ENCODE measurements around the gene CYP8B1. TPM values are rescaled to one million over a fixed set of nuclear protein-coding genes. Genes with fewer than 3 reads are reported as not detected.

Gene CYP8B1
- total and polyA plus RNA-seq, 2 experiments from 2014 or later, result not detected

Other genes starting within 250 kb of the CYP8B1 start
- 2.8 and 2.9 TPM in 2 replicates for gene ZBTB47, start 222.2 kb downstream of the CYP8B1 start, total RNA-seq (2014; rRNA removed; shearing (Covaris generic))
- gene ZBTB47, start 222.2 kb downstream of the CYP8B1 start, polyA plus RNA-seq (2016; fragmentation: Nextera tagmentation; extraction: Ambion mirVana), result 0.48 and 0.63 TPM in 2 replicates
- not detected in 2 replicates for gene KLHL40, start 190.3 kb downstream of the CYP8B1 start, total RNA-seq (2014; rRNA removed; shearing (Covaris generic))
- not detected in 2 replicates for gene KLHL40, start 190.3 kb downstream of the CYP8B1 start, polyA plus RNA-seq (2016; fragmentation: Nextera tagmentation; extraction: Ambion mirVana)
- gene HHATL, start 173.1 kb downstream of the CYP8B1 start, total RNA-seq (2014; rRNA removed; shearing (Covaris generic)), result not detected in 2 replicates
- not detected in 2 replicates for gene HHATL, start 173.1 kb downstream of the CYP8B1 start, polyA plus RNA-seq (2016; fragmentation: Nextera tagmentation; extraction: Ambion mirVana)
- gene CCDC13, start 102.6 kb downstream of the CYP8B1 start, total RNA-seq (2014; rRNA removed; shearing (Covaris generic)), result 0.45 TPM in 1 of 2 replicates, not detected in the other
- 0.27 and 0.42 TPM in 2 replicates for gene CCDC13, start 102.6 kb downstream of the CYP8B1 start, polyA plus RNA-seq (2016; fragmentation: Nextera tagmentation; extraction: Ambion mirVana)
- 102 and 118 TPM in 2 replicates for gene HIGD1A, start 71.4 kb downstream of the CYP8B1 start, total RNA-seq (2014; rRNA removed; shearing (Covaris generic))
- 127 and 144 TPM in 2 replicates for gene HIGD1A, start 71.4 kb downstream of the CYP8B1 start, polyA plus RNA-seq (2016; fragmentation: Nextera tagmentation; extraction: Ambion mirVana)
- 0.35 and 0.58 TPM in 2 replicates for gene ACKR2, start 66.4 kb downstream of the CYP8B1 start, total RNA-seq (2014; rRNA removed; shearing (Covaris generic))
- not detected in 2 replicates for gene ACKR2, start 66.4 kb downstream of the CYP8B1 start, polyA plus RNA-seq (2016; fragmentation: Nextera tagmentation; extraction: Ambion mirVana)
- gene ZNF662, start 30.3 kb upstream of the CYP8B1 start, total RNA-seq (2014; rRNA removed; shearing (Covaris generic)), result 0.50 and 1.5 TPM in 2 replicates
- 0.84 and 1.4 TPM in 2 replicates for gene ZNF662, start 30.3 kb upstream of the CYP8B1 start, polyA plus RNA-seq (2016; fragmentation: Nextera tagmentation; extraction: Ambion mirVana)
- 11.1 and 16.2 TPM in 2 replicates for gene GASK1A, start 103.4 kb upstream of the CYP8B1 start, total RNA-seq (2014; rRNA removed; shearing (Covaris generic))
- 1.5 and 2.6 TPM in 2 replicates for gene GASK1A, start 103.4 kb upstream of the CYP8B1 start, polyA plus RNA-seq (2016; fragmentation: Nextera tagmentation; extraction: Ambion mirVana)
- gene POMGNT2, start 230.2 kb upstream of the CYP8B1 start, total RNA-seq (2014; rRNA removed; shearing (Covaris generic)), result 22.6 and 26.1 TPM in 2 replicates
- gene POMGNT2, start 230.2 kb upstream of the CYP8B1 start, polyA plus RNA-seq (2016; fragmentation: Nextera tagmentation; extraction: Ambion mirVana), result 10.2 and 10.7 TPM in 2 replicates

Data from GM23338 (cell line).